Activated CD8-positive, alpha-beta memory T cell treated with anti-CD3 and anti-CD28 coated beads, Interleukin-2, amount 50 U/mL, for 24 hours (primary cell): ENCODE measurements around the gene EN1.
A peak's percentile ranks its signal among the peaks of the same experiment; 100 is the strongest.

ENCODE experiments used
- DNase-seq: peaks from one replicate; pipeline ENCODE4 v3.0.0-alpha.2; 2020; ENCODE audit errors: extremely low read depth

Gene EN1

DNA sequence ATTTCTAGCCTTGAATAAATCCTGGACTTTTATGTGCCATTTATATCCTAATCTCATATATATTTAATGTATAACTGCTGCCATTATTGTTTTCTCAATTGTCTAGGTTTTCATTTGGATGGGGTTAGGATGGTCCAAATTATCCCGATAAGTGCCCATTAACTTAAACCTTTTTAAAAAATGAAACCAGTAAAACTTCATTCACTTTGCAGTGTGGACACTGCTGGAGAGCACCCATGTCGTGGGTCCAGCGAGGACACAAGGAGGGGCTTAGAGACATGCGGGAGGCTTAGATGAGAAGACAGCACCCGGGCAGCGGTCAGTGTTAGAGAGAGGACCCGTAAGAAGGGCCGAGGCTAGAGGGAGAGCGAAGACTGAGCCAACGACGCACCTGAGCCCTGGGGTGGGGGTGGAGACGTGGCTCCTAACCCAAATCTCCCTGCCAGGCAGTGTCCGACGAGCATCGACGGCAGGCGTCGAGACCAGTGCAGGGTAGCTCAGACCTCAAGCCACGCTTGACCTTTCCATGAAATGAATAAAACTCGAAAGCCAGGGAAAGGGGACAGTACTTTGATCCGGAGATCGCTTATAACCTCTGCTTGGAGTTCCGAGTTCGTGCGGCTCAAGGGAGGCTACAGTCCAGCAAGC lies 9.0 kb upstream of the EN1 start:
- no peak for DNase-seq

DNA sequence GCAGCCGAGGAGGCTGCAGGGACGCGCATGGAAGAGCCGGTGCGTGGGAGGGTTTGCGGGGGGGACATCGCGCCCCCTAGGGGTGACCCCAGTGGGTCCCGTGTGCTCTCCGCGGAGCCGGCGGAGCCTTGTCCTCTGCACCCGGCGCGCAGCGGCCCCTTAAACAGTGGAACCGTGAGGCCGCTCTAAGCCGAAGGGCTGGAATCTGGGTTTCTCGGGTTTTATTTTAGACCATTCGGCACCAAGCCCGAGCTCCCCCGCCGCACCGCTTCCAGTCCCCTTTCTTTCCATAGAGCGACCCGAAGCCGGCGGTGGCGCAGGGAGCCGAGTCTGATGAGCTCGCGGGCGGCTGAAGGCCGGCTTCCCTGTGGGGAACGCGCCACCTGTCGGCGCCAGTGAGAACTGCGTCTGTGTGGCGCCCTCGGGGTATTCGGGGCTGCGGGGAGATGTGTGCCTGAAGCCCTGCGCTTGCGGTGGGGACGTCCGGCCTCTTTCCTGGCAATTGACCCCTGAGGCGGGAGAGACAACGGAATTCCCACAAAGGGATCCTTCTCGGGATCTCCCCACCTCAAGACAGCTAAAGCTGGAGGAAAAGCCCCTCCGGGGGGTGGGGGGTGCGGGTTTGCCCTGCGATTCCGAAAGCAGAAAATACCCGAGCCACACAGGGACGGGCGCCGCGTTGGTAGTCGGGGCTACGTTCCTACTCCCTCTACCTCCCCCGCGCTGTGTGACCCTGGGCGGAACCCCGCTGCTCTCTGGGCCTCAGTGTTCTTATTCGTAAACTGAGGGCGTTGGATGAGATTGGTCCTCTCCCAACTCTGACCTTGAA lies 8.2 kb upstream of the EN1 start:
- DNase-seq, result peak; percentile 59

- no peak for DNase-seq
Measured at GRCh38 chr2:118854507-118855345, 7.3 kb upstream of the EN1 start.

DNA sequence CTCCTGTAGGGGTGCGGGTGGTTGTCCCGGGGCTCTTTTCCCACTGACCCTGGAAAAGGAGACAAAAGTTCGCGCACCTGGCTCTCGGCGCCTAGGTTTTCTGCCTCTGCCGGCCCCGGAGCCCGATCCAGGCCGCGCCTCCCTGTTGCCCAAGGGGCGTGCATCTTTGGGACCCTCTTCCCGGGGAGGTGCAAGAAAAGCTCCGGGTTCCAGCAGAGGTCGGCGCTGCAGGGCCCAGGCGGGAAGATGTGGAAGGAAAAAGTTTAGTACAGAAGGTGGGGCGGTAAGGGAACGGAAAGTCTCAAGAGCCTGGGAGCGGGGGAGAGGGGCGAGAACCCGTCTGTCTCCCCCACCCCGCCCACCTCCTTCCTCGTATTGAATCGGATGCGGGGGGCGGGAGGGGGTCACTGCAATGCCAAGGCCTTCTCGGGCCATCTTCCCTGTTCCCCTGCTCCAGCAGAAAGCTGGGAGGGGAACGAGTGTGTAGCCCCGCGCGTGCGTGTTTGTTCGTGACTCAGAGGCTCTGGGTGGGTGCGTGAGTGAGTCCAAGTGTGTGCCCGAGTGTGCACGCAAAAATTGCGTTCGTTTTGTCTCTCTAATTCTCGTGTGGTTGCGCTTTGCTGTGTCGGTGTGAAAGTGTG lies 6.3 kb upstream of the EN1 start:
- DNase-seq, result no peak

DNA sequence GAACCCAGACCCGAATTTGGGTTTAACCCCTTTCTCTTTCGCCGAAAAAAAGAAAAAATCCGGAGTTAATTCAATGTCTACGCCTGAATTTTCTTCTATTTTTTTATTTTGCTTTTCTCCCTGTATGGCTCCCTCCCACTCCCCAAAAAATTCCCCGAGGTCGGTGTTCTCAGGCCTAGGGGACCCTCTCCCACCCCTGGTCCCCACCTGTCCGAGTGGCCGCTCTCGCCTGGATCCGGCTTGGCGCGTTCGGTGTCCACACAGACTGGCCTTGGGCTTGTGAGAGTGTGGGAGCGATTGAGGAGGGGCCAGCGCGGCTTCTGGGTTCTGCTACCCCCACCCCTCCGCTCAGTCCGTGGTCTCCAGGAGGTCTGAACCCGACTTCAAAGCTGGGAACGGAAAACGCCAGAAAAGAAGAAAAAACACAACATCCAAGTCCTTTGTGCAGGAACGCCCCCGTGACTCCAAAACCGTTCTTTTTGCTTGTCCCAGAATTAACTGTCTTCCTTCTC lies 5.7 kb upstream of the EN1 start:
- no peak for DNase-seq

DNA sequence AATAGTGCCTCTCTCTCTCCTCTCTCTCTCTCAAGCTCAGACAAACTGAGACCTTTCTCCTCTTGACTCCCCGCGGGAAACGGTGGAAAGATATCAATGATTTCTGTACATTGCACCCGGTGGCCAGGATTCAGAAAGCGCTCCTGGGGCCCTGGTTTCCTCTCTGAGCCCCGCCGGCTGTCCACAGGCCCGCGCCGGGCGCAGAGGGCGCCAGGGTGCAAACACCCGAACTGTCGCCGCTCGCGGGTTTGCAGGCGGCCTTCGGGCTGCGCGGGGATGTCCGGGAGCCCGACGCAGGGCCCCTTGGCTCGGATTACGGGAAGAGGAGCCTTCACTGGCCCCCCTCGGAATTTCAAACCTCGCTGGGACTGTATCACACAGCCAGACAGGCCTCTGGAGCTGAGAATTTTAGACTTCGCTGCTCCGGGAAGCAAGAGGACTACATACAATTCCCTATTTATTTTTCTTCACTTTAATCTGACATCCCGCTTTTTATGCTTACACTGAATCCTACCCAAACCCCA lies 5.2 kb upstream of the EN1 start:
- no peak for DNase-seq

- DNase-seq, result no peak
Measured at GRCh38 chr2:118851650-118852049, 4.2 kb upstream of the EN1 start.

DNA sequence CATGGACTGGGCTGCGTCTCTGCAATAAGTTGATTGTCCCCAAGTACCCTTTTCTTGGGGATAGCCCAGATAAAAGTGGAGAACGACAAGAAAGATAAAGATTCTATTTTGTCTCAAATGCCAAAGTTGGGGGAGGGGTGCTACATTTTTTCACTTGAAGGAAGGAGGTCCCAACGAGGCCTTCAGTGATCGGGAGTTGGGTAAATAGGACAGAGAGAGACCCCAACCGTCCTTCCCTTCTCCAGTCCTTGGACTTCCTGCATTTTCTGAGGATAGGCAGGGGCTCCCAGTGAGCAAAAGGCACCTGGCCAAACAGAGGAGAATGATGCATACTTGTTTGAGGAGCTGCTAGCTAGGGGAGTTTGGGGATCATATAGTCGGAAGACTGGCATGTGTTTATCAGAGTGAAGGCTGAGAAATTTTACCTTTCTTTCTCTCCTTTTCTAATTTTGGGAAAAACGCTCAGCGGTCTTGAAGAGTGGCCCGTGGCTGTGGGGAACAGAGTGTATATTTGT lies 3.5 kb upstream of the EN1 start:
- no peak for DNase-seq

DNA sequence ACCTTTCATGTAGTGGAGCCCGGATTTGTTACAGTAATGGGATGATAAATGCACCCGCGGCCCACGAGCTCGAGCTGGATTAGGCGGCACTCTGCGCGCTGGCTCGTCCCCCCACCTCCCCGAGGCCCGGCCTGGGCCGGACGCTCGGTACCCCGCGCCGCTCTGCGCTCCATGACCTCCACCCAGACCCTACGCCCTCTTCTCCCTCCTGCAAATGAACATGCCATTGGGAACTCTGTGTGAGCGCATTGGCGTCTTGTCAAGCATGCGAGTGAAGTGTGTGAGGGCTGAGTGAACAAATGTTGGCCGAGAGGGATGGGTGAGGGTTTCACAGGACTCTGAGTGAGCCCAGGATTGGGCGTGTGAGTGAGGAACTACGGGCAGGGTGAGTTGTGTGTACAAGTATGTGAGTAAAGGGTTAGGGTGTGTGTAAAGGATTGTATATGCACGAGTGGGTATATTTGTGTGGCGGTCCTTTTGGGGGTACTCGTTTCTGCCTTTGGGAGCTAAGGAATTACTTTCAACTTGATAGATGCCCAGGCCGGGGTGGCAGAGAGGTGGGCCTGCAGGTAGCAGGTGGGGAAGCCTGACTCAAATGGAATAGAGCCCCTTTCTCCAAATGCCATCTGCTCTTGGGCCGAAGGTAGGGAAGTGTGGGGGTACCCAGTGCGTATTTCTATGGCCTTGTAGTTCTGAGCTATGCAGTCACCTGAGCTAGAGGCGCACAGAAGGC lies 2.9 kb upstream of the EN1 start:
- no peak for DNase-seq

- DNase-seq, result no peak
Measured at GRCh38 chr2:118849226-118850167, 2.0 kb upstream of the EN1 start.

GRCh38 chr2:118848381-118849225 lies 1.2 kb upstream of the EN1 start:
- no peak for DNase-seq

- DNase-seq, result no peak
Measured at GRCh38 chr2:118847762-118848172, 319 bp upstream of the EN1 start.

- DNase-seq, result no peak
Measured at GRCh38 chr2:118846442-118846952, 951 bp downstream of the EN1 start.

- no peak for DNase-seq
Measured at GRCh38 chr2:118845522-118846441, 1.7 kb downstream of the EN1 start.

DNA sequence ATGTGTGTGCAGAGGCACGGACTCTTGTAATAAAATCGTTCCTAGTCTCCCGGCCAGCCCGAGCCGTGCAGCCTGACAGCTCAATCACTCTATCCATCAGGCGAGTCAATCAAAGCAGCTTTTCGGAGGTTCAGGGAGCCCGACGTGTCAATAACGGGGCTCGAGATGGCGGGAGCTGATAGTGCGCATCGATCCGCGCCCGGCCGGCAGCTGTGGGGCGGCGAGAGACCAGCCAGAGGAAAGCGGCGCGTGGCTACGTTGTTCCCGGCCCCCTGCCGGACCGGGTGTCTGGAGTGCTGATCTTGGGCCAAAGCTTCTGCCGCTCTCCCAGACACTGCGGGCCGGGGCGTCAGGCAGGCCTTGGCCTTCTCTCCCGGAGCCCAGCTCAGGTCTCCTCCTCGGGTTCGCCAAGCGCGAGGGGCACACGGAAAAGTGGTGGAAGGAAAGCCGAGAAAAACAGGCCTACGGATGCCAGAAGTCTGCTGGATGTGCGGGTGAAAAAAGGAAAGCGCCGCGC lies 2.4 kb downstream of the EN1 start:
- no peak for DNase-seq

GRCh38 chr2:118844261-118845004 lies 3.0 kb downstream of the EN1 start:
- DNase-seq, result no peak
